HepG2 (cell line): Measurements from ENCODE around the gene SEC14L1. TPM values are rescaled to one million over a fixed set of nuclear protein-coding genes. Genes with fewer than 3 reads are reported as not detected.

ENCODE experiments used
- AKNA ChIP-seq: sonication (generic); formaldehyde crosslinking; IDR thresholded peaks from 2 replicates; pipeline ENCODE4 v1.4.0; 2020; ENCODE audit warnings: missing genetic modification reagents, borderline replicate concordance
- CERS6 ChIP-seq: sonication (generic); formaldehyde crosslinking; IDR thresholded peaks from 2 replicates; pipeline ENCODE4 v1.5.0; 2020; ENCODE audit warnings: missing genetic modification reagents
- FOXK2 ChIP-seq: fragments of 450-650 bp; IDR thresholded peaks from 2 replicates; pipeline ENCODE4 v1.6.1; 2016
- HIVEP1 ChIP-seq: sonication (generic); formaldehyde crosslinking; IDR thresholded peaks from 2 replicates; pipeline ENCODE4 v1.4.0; 2020; ENCODE audit warnings: mild to moderate bottlenecking, missing genetic modification reagents
- KAT2B ChIP-seq: fragments of 150-350 bp; IDR thresholded peaks from 2 replicates; pipeline ENCODE4 v1.6.1; 2014; ENCODE audit warnings: low read depth, low read length, borderline replicate concordance
- MEF2D ChIP-seq: sonication (generic); formaldehyde crosslinking; IDR thresholded peaks from 2 replicates; pipeline ENCODE4 v1.5.1; 2020; ENCODE audit warnings: mild to moderate bottlenecking, missing genetic modification reagents
- NR1H2 ChIP-seq: sonication (generic); formaldehyde crosslinking; IDR thresholded peaks from 2 replicates; pipeline ENCODE4 v1.8.1; 2022; ENCODE audit warnings: low read depth, missing genetic modification reagents, borderline replicate concordance
- TBL1XR1 ChIP-seq: fragments of 150-350 bp; IDR thresholded peaks from 2 replicates; pipeline ENCODE4 v1.6.1; 2014; ENCODE audit warnings: borderline replicate concordance, low read length; ENCODE audit not compliant: partially characterized antibody
- TFAP4 ChIP-seq: sonication (generic); IDR thresholded peaks from 2 replicates; pipeline ENCODE4 v1.6.1; 2016; ENCODE audit warnings: low read depth, borderline replicate concordance
- ZFP62 ChIP-seq: sonication (generic); formaldehyde crosslinking; IDR thresholded peaks from 2 replicates; pipeline ENCODE4 v1.4.0; 2020; ENCODE audit warnings: missing genetic modification reagents
- ZHX2 ChIP-seq, 2 experiments: sonication (generic) in 1 of 2; formaldehyde crosslinking in 1 of 2; IDR thresholded peaks; 2 replicates each; pipeline versions ENCODE4 v1.6.1 to v1.9.0; 2014 to 2022; ENCODE audit warnings: antibody characterized with exemption in 1 of 2, borderline replicate concordance in 1 of 2, inconsistent platforms in 1 of 2, low read depth in 1 of 2, missing genetic modification reagents in 1 of 2
- ZKSCAN5 ChIP-seq: sonication (generic); formaldehyde crosslinking; IDR thresholded peaks from 2 replicates; pipeline ENCODE4 v1.5.1; 2020; ENCODE audit warnings: mild to moderate bottlenecking, missing genetic modification reagents
- ZNF501 ChIP-seq: sonication (generic); formaldehyde crosslinking; IDR thresholded peaks from 2 replicates; pipeline ENCODE4 v1.5.1; 2020; ENCODE audit warnings: mild to moderate bottlenecking, moderate library complexity, missing genetic modification reagents
- ZNF768 ChIP-seq: sonication (generic); formaldehyde crosslinking; IDR thresholded peaks from 2 replicates; pipeline ENCODE4 v1.4.0; 2020; ENCODE audit warnings: missing genetic modification reagents
- ZSCAN21 ChIP-seq: sonication (generic); formaldehyde crosslinking; IDR thresholded peaks from 2 replicates; pipeline ENCODE4 v1.8.0; 2022; ENCODE audit warnings: mild to moderate bottlenecking, missing genetic modification reagents, moderate library complexity, borderline replicate concordance
- polyA plus RNA-seq, 8 experiments: library from polyadenylated mRNA; depleted of rRNA in 3 of 8; stranded (reverse) in 7 of 8; unstranded in 1 of 8; fragments of >200 nt; fragmentation: Illumina TruSeq in 4 of 8; extraction: Trizol in 4 of 8; gene quantifications; 2 replicates each; pipeline versions ENCODE4 v1.2.1 to v1.2.3, GENCODE V29; 2011 to 2016; ENCODE audit warnings: low read depth in 4 of 8, missing spikeins in 1 of 8, mixed read lengths in 1 of 8; ENCODE audit not compliant: insufficient read depth in 1 of 8
- total RNA-seq, 5 experiments: library from RNA; depleted of rRNA; stranded (reverse); fragments of >200 nt; fragmentation: Illumina TruSeq; extraction: Trizol; gene quantifications; 2 replicates each; pipeline ENCODE4 v1.2.3, GENCODE V29; 2016; ENCODE audit warnings: low read depth in 1 of 5
- TF ChIP-seq, protein P1 (sequence below): sonication (generic); formaldehyde crosslinking; IDR thresholded peaks from 2 replicates; pipeline ENCODE4 v1.5.1; 2020; ENCODE audit warnings: mild to moderate bottlenecking, missing genetic modification reagents, moderate library complexity

The SEC14L1 gene
- total and polyA plus RNA-seq, 2 of the 13 experiments (the other 11 are each of a cell fraction or from before 2014, with no cell fraction given) = 26.3 to 43.9 TPM

DNA sequence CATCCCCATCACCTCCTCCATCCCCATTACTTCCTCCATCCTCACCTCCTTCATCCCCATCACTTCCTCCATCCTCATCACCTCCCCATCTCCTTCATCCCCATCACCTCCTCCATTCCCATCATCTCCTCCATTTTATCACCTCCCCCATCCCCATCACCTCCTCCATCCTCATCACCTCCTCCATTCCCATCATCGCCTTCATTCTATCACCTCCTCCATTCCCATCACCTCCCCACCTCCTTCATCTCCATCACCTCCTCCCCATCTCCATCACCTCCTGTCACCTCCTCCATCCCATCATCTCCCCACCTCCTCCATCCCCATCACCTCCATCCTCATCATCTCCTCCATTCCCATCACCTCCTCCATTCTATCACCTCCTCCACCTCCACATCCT lies 116.4 kb downstream of the SEC14L1 start (continued):
- no peak for TF ChIP-seq ZHX2 (IDR thresholded peaks at IDR 0.05; ENCODE audit: low read depth)
- TF ChIP-seq ZHX2 (CRISPR knock-in tag; IDR thresholded peaks at IDR 0.05; ENCODE audit: borderline replicate concordance) = no peak
- no peak for TF ChIP-seq HIVEP1 (CRISPR knock-in tag)
- TF ChIP-seq ZSCAN21 = no peak
- no peak for TF ChIP-seq ZNF501 (CRISPR knock-in tag)
- no peak for TF ChIP-seq CERS6
- no peak for TF ChIP-seq KAT2B
- TF ChIP-seq ZKSCAN5 = peak; percentile 95
- no peak for TF ChIP-seq AKNA
- TF ChIP-seq, protein P1, sequence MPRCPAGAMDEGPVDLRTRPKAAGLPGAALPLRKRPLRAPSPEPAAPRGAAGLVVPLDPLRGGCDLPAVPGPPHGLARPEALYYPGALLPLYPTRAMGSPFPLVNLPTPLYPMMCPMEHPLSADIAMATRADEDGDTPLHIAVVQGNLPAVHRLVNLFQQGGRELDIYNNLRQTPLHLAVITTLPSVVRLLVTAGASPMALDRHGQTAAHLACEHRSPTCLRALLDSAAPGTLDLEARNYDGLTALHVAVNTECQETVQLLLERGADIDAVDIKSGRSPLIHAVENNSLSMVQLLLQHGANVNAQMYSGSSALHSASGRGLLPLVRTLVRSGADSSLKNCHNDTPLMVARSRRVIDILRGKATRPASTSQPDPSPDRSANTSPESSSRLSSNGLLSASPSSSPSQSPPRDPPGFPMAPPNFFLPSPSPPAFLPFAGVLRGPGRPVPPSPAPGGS (CRISPR knock-in tag) = no peak
- no peak for TF ChIP-seq TBL1XR1
- no peak for TF ChIP-seq ZNF768 (CRISPR knock-in tag)
- no peak for TF ChIP-seq MEF2D (CRISPR knock-in tag)
- TF ChIP-seq FOXK2 = 0 out of 2 replicates have a peak, but pooled peaks have one; percentile 16
- TF ChIP-seq NR1H2 (CRISPR knock-in tag) = no peak
- no peak for TF ChIP-seq TFAP4
- no peak for TF ChIP-seq ZFP62 (CRISPR knock-in tag)
